Immature natural killer cell (primary cell): ENCODE data around the gene SFT2D1. TPM values are rescaled to one million over a fixed set of nuclear protein-coding genes. Genes with fewer than 3 reads are reported as not detected.

Experiments used
- DNase-seq, 3 donors: peaks; one replicate each; pipeline ENCODE4 v3.0.0; 2022; ENCODE audit warnings: mixed read lengths in 1 of 3
- H3K27ac Mint-ChIP-seq, 6 donors: one replicate each; pipeline ENCODE4 v1.8.0; 2020; ENCODE audit warnings: mixed read lengths in 6 of 6, mild to moderate bottlenecking in 5 of 6, inconsistent platforms in 4 of 6, moderate library complexity in 3 of 6
- H3K27me3 Mint-ChIP-seq, 3 donors: one replicate each; pipeline ENCODE4 v1.8.0; 2020 to 2021; ENCODE audit warnings: low read depth in 3 of 3, mild to moderate bottlenecking in 3 of 3, mixed read lengths in 3 of 3, moderate library complexity in 3 of 3, inconsistent platforms in 1 of 3
- H3K36me3 Mint-ChIP-seq, 3 donors: one replicate each; pipeline ENCODE4 v1.8.0; 2020; ENCODE audit warnings: mixed read lengths in 3 of 3, inconsistent platforms in 2 of 3, mild to moderate bottlenecking in 2 of 3
- H3K4me1 Mint-ChIP-seq, 2 donors: one replicate each; pipeline ENCODE4 v1.8.0; 2020; ENCODE audit warnings: inconsistent platforms in 2 of 2, mild to moderate bottlenecking in 2 of 2, mixed read lengths in 2 of 2, moderate library complexity in 1 of 2
- H3K4me3 Mint-ChIP-seq, 5 donors: one replicate each; pipeline ENCODE4 v1.8.0; 2020; ENCODE audit warnings: mild to moderate bottlenecking in 5 of 5, mixed read lengths in 5 of 5, inconsistent platforms in 3 of 5, moderate library complexity in 3 of 5
- H3K9me3 Mint-ChIP-seq, 6 donors: one replicate each; pipeline ENCODE4 v1.8.0; 2020; ENCODE audit warnings: mild to moderate bottlenecking in 6 of 6, mixed read lengths in 6 of 6, inconsistent platforms in 4 of 6, moderate library complexity in 3 of 6
- polyA plus RNA-seq, 3 donors: library from polyadenylated mRNA; unstranded; fragments of 300-500 nt; fragmentation: Illumina TruSeq; gene quantifications; one replicate each; pipeline ENCODE4 v1.2.3, GENCODE V29; 2021

Gene SFT2D1
- polyA plus RNA-seq, 3 donors from 2014 or later: 92.7 to 144 (median 94.2) TPM

DNA sequence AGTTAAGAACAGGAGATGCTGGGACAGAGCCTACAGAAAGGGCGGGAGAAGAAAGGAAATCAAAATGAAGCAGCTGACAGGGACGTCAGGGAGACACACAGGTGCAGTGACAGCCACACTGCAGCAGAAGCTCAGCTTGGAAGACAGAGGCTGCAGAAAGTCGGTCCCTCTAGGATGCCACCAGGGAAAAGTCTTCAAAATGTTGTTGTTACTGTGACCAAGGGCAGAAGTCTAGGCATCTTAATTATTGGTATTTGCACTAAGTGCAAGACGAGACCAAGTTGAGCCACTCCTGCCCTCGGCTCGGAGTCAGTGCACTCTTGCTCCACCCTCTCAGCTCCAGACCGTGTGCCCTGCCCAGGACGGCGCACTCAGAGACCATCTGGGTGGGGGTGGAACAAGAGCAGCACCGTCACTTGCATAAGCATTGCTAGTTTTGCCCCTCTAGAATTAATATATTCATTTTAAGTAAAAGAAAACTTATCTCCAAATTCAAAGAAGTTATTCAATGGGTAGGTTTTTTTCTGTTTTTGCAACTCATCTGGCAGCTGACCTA lies 36.7 kb downstream of the SFT2D1 start:
- peaks cover 8 to 32% (median 15%) of the 10 kb centered on the region in 3 donors for H3K27me3 Mint-ChIP-seq
- H3K4me1 Mint-ChIP-seq: peaks cover 3 to 6% of the 10 kb centered on the region in 2 donors

DNA sequence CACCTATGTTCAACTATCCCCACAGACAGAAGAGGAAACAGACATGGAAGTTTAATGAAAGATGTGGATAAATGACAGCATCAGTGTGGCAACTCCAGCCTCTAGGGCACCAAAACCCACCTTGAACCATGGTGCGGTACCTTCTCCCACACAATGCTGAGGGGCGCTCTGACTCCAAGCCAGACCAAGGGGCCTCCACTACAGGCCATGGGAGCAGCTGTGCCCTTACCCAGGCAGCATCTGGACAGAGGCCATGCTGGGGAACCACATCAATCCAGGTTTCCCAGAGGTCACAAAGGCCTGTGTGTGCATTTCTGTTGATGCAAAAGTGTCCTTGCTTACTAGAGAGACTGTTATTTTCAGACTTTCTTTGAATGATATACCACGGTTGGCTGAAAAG lies 38.2 kb downstream of the SFT2D1 start:
- Mint-ChIP-seq H3K9me3 (peaks cover 0 to 1% (median 0%) of the 10 kb centered on the region in 6 donors), H3K4me1 (peaks cover 3 to 6% of the 10 kb centered on the region in 2 donors), H3K4me3 (no peak overlapping the region), H3K36me3 (peaks cover 0 to 4% (median 0%) of the 10 kb centered on the region in 3 donors), H3K27ac (no peak overlapping the region), H3K27me3 (peaks cover 7 to 26% (median 11%) of the 10 kb centered on the region in 3 donors)
- no peak for DNase-seq

More for the DNA sequence above, 36.7 kb downstream of the SFT2D1 start:
- peaks cover 0 to 4% (median 0%) of the 10 kb centered on the region in 3 donors for H3K36me3 Mint-ChIP-seq
- H3K9me3 Mint-ChIP-seq: peaks cover 0 to 1% (median 0%) of the 10 kb centered on the region in 6 donors
- H3K27ac Mint-ChIP-seq: no peak overlapping the region
- DNase-seq: no peak
- peak overlapping the region in 4 of 5 donors; percentile 22 to 64 (median 45) for H3K4me3 Mint-ChIP-seq

DNA sequence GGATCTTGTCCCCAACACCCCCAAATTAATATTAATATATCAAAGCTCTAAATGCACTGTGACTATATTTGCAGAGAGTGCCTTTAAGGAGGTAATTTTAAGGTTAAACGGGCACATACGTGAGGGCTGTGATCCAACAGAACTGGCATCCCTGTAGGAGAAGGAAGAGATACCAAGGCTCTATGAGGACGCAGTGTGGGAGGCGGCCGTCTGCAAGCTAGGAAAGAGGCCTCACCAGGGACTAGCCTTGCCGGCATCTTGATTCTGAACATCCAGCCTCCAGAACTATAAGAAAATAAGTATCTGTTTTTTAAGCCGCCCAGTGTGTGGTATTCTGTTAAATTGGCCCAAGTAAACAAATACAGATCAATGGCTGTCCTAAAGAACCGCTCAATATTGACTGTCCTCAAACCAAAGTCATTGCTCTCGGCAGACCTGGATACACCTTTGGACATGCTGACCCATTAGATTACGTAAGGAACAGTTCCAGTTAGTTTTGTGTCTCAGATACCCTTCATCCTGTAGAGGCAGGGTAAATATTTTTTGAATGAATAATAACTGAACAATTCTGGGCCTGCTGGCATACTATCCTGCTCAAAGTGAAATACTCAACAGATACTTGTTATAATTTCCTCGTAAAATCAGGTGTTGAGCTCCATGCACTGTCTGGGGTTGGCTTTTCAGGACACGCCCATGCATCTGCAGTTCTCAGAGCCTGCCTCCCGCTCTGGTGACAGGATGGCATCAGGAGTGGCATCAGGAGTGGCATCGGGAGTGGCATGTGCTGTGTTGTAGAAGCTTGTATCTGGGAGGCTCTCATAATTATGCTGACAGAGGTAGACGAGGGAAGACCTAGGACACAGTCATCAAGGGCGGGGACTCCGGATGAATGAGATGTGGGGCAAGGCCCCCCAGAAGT lies 40.5 kb downstream of the SFT2D1 start:
- Mint-ChIP-seq H3K36me3 (no peaks in the 10 kb centered on the region), H3K4me1 (peaks cover 3 to 6% of the 10 kb centered on the region in 2 donors), H3K9me3 (peaks cover 0 to 1% (median 0%) of the 10 kb centered on the region in 6 donors), H3K27me3 (peaks cover 8 to 29% (median 11%) of the 10 kb centered on the region in 3 donors), H3K4me3 (no peak overlapping the region), H3K27ac (peak overlapping the region in 1 of 6 donors; percentile 46)
- DNase-seq: no peak

DNA sequence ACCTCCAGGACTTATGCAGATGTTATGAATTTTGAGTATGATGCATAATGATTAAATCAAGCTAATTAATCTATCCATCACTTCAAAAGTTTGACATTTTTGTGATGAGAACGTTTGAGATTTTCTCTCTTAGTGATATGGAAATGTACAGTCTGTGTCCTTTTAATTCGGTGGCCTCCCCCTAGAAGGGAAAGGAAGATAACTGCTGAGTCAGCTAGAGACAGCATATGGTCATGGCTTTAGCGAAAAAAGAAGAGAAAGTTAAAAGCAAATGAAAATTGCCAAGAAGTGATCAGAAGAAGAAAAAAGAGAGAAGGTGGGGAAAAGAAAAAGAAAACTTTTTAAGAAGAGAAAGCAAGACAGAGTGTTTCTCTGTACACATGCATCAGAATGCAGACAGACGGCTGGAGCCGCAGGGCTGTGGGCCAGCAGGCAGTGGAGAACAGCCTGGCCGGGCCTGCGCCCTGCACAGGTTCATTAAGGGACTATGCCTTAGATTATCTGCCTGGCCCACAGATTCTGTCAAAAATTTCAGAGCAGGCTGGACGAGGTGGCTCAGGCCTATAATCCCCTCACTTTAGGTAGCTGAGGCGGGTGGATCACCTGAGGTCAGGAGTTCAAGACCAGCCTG lies 41.9 kb downstream of the SFT2D1 start:
- no peaks in the 10 kb centered on the region for H3K36me3 Mint-ChIP-seq
- H3K27ac Mint-ChIP-seq: no peak overlapping the region
- H3K9me3 Mint-ChIP-seq: peaks cover 0 to 1% (median 0%) of the 10 kb centered on the region in 6 donors
- H3K4me1 Mint-ChIP-seq: no peaks in the 10 kb centered on the region
- DNase-seq: no peak
- H3K4me3 Mint-ChIP-seq: no peak overlapping the region
- H3K27me3 Mint-ChIP-seq: peaks cover 3 to 20% (median 7%) of the 10 kb centered on the region in 3 donors

DNA sequence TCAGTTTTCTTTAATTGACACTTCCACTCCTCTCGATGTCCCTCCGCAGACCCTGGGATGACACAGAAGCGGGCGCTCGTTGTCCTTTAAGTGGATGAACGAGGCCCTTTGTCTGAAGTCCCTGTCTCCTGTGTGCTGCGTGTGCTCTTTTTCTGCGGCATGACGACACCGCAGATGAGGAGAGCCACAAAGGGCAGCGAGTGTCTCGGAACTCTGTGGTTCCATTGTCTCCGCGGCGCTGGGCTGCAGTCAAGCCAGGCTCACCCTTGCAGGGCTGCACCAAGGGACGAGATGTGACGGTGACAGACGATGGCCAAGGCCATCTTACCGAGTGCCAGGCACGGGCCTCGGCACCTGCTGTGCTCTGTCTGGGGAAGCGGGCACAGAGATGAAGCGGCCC lies 44.7 kb downstream of the SFT2D1 start:
- DNase-seq: no peak
- Mint-ChIP-seq H3K4me1 (no peaks in the 10 kb centered on the region), H3K9me3 (peaks cover 0 to 1% (median 0%) of the 10 kb centered on the region in 6 donors), H3K27me3 (peaks cover 4 to 7% (median 5%) of the 10 kb centered on the region in 3 donors), H3K4me3 (no peak overlapping the region), H3K36me3 (no peaks in the 10 kb centered on the region), H3K27ac (no peak overlapping the region)

DNA sequence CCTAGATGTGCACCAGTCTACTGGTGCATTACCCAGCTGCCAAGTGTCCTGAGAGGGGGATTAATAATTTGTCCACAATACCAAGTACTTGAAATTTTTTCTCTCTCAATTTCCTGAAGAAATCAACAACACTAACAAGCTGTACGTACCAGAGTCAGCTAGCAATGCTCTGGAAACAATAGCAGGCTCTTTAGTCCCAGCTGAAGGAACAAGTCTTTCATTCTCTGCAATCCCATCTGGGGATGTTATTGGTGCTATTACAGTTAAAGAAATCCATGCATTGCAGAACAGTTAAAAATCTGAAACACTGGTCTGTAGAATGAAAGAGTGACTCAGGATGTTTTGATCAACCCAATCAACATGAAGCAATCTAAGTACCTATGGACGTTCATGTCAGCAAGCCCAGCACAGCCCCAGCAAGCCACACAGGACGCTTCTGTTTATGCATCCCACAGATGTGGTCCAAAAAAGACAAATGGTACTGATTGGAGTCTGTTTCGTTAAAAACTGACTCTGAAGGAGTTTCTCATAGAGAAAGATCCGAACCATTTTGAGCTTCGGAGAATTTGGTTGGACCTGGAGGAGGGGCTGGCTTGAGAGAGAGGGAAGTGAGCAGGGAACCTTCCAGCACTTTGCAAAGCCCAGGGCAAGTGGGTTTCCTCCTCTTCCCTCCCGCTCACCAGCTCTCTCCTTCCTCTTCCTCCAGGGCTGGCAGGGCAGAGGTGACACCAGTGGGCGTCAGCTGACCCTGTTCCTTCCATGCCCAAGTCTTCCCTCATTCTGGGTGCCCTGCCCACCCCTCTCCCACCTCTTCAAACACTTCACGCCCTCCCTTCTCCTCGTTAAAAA lies 46.1 kb downstream of the SFT2D1 start:
- DNase-seq: no peak
- no peak overlapping the region for H3K27ac Mint-ChIP-seq
- H3K4me3 Mint-ChIP-seq: no peak overlapping the region
- no peaks in the 10 kb centered on the region for H3K4me1 Mint-ChIP-seq
- peaks cover 4 to 7% (median 7%) of the 10 kb centered on the region in 3 donors for H3K27me3 Mint-ChIP-seq
- no peaks in the 10 kb centered on the region for H3K36me3 Mint-ChIP-seq
- H3K9me3 Mint-ChIP-seq: peaks cover 0 to under 1% (median 0%) of the 10 kb centered on the region in 6 donors

DNA sequence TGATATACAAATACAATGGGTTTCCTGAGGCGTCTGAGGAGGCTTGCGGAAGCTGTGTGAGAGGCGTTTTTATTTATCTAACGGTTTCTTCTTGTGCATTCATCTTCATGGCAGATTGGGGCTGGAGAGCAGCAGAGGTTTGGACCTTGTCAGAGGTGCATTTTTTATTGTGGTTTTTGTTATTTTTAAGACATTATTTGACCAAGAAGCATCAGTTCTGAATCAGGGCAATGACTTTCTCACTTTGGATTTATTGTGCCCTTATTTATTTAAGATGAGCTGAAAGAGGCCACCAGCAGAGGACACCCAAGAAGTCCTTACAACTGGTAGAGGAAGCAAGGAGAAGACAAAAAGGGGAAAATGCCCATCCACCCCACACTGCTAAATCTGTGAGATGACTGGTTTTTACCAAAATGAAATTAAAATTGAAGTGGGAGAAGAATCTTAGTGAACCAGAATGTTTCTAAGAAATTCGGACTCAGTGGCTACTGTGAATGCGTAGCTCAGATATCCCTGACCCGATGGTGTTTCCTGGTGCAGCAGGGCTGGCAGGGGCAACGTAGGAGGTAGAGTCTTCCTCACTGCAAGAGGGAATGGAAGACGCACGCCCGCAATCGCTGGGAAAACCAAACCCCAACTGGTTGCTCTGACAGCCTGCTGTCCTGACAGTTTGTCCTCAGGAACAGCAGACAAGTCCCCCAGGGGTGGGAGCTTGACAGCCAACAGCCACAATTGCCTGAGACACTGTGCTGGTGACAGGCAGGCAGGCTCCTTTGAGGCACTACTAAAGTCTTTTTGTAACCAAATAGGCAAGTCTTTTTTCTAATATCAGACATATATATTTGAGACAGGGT lies 48.4 kb downstream of the SFT2D1 start:
- H3K36me3 Mint-ChIP-seq: no peaks in the 10 kb centered on the region
- H3K9me3 Mint-ChIP-seq: no peaks in the 10 kb centered on the region
- no peak overlapping the region for H3K4me3 Mint-ChIP-seq
- no peak for DNase-seq
- no peak overlapping the region for H3K27ac Mint-ChIP-seq
- peaks cover 4 to 7% (median 7%) of the 10 kb centered on the region in 3 donors for H3K27me3 Mint-ChIP-seq
- H3K4me1 Mint-ChIP-seq: no peaks in the 10 kb centered on the region

DNA sequence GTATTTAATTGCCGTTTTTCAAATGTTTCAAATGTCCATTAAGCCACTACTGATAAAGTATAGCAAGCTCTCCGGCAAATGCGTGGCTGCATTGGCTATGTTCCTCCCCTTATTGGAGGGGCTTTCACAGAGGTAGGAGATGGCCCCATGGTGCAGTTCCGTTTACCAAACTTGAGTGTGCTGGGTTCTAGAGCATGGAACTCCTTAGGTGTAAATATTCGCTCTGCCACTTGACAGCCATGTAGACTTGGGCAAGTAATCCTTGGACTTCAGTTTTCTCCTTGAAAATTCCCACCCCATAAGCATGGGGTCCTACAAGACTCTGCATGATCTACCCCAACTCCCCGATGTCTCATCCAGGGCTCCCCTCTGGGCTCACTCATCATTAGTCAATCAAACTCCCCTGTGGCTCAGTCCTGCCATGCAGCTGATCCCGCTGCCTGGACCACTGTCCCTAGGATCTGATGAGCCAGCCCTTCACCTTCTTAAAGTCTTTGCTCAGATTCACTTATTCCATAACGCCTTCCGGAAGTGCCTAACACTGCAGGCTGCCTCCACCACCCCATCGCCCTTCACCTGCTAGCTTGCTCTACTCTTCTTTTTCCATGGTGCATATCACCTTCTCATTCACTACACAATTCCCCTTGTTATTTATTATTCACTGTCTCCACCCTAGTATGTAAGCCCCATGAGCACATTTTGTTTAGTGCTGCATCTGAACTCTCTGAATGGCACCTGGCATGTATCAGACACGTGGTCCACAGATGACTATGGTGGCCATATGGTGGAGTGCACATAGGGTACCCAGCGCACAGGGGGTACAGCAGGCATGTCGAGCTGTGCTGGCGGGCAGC lies 52.9 kb downstream of the SFT2D1 start:
- Mint-ChIP-seq H3K27ac (no peak overlapping the region), H3K4me1 (no peaks in the 10 kb centered on the region)

DNA sequence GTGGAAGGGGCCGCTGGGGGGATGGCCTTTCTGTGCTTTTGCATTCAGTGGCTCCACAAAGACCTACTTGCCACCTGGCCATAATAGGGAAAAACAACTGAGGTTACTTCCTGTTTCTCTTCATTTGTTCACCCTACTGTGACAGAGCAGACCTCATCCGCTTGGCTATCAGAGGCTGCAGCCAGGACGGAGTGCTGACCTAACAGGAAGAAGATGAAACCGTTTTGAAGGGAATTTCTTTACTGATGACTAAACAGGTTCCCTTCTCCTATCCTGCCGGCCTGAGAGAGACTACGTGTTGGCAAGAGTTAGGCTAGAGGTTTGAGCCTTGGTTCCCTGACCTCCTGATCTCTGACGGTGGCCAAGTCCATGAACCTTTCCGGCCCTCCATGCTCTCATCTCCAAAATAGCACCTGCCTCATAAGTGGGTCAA lies 55.5 kb downstream of the SFT2D1 start:
- no peak overlapping the region for H3K27ac Mint-ChIP-seq
- H3K9me3 Mint-ChIP-seq: peaks cover 0 to 2% (median 0%) of the 10 kb centered on the region in 6 donors
- DNase-seq: no peak
- no peak overlapping the region for H3K4me3 Mint-ChIP-seq
- H3K4me1 Mint-ChIP-seq: no peaks in the 10 kb centered on the region
- H3K27me3 Mint-ChIP-seq: peaks cover 2 to 14% (median 2%) of the 10 kb centered on the region in 3 donors
- no peaks in the 10 kb centered on the region for H3K36me3 Mint-ChIP-seq

More for the DNA sequence above, 52.9 kb downstream of the SFT2D1 start:
- peaks cover 0 to under 1% (median 0%) of the 10 kb centered on the region in 6 donors for H3K9me3 Mint-ChIP-seq
- no peak for DNase-seq
- H3K4me3 Mint-ChIP-seq: no peak overlapping the region
- no peaks in the 10 kb centered on the region for H3K36me3 Mint-ChIP-seq
- H3K27me3 Mint-ChIP-seq: peaks cover 2 to 9% (median 5%) of the 10 kb centered on the region in 3 donors

DNA sequence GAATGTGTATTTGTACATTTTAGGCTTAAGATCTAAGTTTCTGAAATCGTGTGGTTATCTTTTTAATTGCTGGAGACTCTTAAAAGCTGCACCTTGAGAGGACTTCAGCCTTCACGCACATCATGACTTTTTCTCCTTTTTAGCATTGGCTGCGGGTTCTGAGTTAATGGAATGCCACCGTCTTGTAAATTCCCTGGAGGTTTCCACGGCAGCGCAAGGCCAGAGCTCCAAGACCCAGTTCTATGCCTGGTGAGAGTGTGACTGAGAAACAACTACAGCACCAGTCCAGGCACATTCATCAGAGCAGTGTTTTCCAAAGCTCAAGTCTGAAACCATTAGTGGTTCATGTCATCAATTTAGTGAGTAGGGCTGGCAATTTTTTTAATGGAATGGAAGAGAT lies 57.1 kb downstream of the SFT2D1 start:
- H3K27ac Mint-ChIP-seq: no peak overlapping the region
- peaks cover 4 to 10% (median 5%) of the 10 kb centered on the region in 3 donors for H3K27me3 Mint-ChIP-seq
- H3K4me3 Mint-ChIP-seq: no peak overlapping the region
- no peaks in the 10 kb centered on the region for H3K4me1 Mint-ChIP-seq
- peaks cover 0 to 2% (median 0%) of the 10 kb centered on the region in 6 donors for H3K9me3 Mint-ChIP-seq
- no peaks in the 10 kb centered on the region for H3K36me3 Mint-ChIP-seq
- no peak for DNase-seq

DNA sequence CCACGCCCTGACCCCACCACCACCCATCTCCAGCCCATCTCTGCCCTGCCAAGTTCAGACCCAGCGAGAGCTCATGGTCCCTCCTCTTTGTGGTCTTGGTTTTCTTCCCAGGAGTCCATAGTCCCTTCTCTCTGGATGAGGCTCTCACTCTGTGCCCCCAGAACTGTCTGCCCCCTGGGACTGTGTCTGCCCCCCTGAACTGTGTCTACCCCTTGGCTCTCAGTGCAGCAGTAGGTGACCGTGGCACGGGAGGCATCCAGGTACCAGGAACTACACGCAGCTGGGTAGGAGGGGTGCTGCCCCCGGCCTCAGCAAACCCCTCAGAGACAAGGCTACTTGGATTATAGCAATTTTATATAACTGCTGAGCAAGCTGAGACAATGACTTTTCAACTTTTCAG lies 57.7 kb downstream of the SFT2D1 start:
- Mint-ChIP-seq H3K4me1 (no peaks in the 10 kb centered on the region), H3K36me3 (no peaks in the 10 kb centered on the region)

More for the DNA sequence above, 57.7 kb downstream of the SFT2D1 start:
- peaks cover 0 to 2% (median 0%) of the 10 kb centered on the region in 6 donors for H3K9me3 Mint-ChIP-seq
- no peak overlapping the region for H3K4me3 Mint-ChIP-seq
- H3K27ac Mint-ChIP-seq: no peak overlapping the region
- peaks cover 5 to 10% (median 5%) of the 10 kb centered on the region in 3 donors for H3K27me3 Mint-ChIP-seq
- no peak for DNase-seq
